AML-193 (cell line): Measurements from ENCODE around the gene SLC38A6.
A peak's percentile ranks its signal among the peaks of the same experiment; 100 is the strongest.

Experiments used
- DNase-seq, 2 experiments: peaks; one replicate each; lab custom pipeline; 2025; lab: John Stamatoyannopoulos, UW

The SLC38A6 gene

DNA sequence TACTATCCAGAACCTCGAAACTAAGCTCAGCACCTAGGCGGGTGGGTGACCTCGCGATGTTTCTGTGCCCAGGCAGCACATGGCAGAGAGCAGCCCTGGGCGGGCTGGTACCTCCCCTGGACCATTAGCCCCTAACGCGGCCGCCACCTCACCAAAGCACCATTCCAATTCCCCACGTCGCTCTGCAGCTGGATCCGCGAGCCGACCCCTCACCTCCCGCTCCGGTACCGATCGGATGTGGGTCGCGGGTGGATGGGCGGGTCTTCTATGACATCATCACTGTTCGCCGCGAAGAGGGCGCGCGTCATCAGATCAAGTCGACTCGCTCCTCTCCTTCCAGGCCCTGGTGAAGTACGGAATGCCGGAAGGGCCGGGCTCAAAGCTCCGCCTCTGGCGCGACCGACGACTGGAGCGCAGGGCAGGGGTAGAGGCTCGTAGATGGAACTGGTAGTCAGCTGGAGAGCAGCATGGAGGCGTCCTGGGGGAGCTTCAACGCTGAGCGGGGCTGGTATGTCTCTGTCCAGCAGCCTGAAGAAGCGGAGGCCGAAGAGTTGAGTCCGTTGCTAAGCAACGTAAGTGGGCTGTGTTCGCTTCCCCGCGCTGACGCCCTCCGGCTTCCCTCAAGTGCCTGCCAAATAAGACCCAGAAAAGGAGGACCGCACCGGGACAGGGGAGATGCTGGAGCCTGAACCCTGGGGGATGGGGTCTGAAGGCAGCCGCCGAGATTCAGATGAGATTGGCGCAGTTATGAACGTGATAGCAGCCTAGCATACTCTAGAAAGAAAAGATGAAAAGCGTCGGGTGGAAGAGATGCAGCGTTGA, at the start of gene SLC38A6, which contains the start of gene TRMT5:
Gene SLC38A6 (plus strand): TSS at position 435 of the 822 bp plus-strand sequence. CDS start 33 bp downstream, at position 468.
Gene TRMT5 (minus strand): TSS at position 269 of the 822 bp plus-strand sequence. CDS start 106 bp downstream, at position 163.
- DNase-seq, result peak; percentile 75

DNA sequence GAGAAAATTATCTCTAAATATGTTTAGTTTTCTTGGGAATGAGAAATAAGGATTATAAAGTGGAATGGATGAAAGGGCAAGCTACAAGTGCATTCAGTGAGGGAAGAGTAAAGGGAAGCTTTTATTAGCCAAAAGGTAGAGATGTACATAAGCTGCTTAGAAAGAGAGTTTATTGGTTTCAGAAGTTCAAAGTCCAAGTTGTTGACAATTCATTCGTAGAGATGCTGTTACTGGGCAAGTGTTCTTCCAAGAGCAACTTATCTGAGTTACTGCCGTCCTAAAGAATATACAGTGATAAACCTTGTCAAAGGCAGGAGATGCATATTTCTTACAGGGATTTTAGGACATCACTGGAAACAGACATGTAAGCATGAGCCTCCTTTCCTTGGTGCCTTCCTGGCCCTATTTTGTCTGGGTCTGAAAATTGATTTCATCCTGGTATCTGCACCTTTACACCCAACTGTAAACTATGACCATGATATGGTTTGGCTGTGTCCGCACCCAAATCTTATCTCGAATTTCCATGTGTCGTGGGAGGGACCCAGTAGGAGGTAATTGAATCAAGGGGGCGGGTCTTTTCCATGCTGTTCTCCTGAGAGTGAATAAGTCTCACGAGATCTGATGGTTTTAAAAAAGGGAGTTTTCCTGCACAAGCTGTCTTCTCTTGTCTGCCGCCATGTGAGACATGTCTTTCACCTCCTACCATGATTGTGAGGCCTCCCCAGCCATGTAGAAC, 47.0 kb upstream of the SLC38A6 start:
- no peak for DNase-seq

DNA sequence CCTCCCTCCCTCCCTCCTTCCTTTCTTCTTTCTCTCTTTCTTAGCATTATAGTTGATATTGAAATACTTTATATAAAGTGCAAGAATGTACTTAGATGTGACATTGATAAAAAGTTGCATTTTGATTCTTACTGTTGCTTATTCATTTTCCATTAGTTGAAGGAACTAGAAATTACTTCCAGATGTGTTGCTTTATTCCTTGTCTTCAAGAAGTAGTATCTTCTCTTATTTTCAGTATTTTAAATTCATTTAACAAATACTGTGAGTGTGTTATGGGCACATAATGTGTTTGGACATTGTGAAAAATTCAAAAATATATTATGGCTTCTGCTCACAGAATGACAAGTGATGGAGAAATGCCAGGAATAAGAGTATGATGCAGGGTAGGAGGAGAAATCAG, 45.7 kb upstream of the SLC38A6 start:
- DNase-seq, result no peak

DNA sequence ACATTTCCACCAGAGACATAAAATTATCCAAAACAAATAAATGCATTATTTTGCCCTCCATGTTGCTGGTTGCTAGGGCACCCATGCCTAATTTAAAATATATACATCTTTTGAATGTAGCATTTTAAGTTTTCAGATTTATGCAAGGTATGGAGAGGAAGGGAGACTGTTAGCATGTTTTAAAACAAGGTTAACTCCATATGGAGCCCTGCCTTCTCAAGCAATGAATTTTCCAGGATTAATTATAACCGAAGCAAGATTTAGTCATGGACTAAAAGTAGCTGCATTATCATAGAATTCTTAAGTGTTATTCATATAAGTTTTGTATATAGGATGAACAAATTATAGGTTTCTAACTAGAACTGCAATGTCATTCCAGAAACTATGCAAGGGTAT, 37.4 kb upstream of the SLC38A6 start:
- no peak for DNase-seq

DNA sequence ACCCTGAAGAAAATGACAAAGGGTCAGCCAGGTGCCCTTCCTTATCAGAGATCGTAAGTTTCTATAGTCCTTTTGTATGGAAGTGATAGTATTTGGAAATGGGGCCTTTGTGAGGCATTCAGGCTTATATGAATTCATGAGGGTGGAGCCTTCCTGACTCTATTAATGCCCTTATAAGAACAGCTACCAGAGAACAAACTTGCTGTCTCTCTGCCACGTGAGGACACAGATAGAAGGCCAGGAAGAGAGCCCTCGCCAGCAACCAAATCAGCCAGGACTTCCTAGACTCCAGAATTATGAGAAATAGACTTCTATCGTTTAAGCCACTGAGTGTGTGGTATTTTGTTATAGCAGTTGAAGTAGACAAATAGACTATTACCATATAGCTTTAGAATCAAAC, 36.8 kb upstream of the SLC38A6 start:
- DNase-seq, result no peak

DNA sequence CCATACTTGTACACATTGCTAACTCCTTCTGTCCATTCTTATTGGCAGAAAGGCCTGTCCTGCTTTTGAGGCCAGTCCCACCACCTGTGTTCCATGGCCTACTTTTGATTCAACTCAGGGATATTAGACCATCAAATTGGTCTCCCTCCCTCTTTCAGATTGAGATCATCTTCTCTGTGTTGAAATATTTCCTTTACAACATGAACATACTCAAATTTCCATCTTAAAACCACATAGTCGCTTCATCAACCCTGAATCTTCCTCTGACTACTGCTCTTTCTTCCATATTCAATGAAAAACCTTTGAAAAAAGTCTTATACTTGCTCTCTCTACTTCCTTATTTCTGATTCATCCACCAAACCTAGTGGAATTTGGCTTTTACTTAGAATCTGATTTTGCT, 35.1 kb upstream of the SLC38A6 start:
- DNase-seq, result peak; percentile 73 to 80

DNA sequence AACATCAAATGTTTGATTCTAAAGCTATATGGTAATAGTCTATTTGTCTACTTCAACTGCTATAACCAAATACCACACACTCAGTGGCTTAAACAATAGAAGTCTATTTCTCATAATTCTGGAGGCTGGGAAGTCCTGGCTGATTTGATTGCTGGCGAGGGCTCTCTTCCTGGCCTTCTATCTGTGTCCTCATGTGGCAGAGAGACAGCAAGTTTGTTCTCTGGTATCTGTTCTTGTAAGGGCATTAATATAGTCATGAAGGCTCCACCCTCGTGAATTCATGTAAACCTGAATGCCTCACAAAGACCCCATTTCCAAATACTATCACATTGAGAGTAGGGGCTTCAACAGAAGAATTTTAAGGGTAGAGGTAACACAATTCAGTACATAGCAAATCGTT, 34.3 kb upstream of the SLC38A6 start:
- DNase-seq, result no peak

DNA sequence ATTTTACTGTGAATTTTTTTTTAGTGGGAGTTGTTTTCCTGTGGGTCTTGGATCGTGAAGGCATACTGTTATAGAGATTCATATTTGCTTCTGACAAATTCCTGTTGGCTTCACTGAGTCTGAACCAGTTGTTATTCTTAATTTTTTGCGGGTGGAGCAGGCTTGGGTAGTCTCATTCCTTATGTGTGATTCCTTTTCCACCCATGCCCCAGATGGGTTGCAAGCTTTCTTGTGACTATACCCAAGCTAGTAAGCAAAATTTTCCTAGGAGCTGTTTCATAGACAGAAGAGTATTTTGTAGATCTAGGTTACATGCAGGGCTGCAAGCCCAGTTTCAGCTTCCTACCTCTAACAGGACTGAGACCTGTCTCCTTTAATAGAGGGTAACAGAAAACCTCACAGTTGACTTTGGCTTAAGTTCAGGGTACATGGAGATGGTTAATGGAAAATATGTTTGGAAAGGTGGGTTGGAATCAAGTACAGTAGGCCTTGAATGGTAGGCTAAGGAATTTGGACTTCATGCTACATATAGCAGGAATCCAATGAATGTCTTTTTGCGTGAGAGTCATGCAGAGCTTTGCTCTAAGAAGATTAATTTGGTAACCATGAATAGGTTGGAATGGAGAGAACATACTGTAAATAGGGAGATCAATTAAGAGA, 29.1 kb upstream of the SLC38A6 start:
- DNase-seq, result no peak

DNA sequence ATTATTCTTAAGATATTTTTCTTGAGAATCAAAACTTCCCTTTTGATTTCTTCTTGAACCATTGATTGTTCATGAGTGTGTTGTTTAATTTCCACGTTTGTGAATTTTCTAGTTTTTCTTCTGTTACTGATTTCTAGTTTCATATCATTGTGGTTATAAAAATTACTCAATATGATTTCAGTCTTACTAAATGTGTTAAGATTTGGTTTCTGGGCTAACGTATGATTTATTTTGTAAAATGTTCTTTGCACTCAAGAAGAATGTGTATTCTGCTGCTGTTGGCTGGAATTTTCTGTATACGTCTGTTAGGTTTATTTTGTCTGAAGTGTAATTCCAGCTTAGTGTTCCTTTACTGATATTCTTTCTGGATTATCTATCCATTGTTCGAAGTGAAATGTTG, 24.8 kb upstream of the SLC38A6 start:
- no peak for DNase-seq

DNA sequence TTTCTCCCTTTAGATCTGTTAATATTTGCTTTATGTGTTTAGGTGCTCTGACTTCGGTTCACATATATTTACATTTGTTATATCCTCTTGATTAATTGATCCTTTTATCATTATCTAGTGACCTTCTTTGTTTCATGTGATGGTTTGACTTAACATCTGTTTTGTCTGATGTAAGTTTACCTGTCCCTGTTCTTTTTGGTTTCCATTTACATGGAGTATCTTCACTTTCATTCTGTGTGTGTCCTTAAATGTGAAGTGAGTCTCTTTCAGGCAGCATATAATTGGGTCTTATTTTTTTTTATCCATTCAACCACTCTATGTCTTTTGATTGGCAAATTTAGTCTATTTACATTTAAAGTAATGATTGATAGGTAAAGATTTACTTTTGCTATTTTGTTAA, 24.4 kb upstream of the SLC38A6 start:
- no peak for DNase-seq

DNA sequence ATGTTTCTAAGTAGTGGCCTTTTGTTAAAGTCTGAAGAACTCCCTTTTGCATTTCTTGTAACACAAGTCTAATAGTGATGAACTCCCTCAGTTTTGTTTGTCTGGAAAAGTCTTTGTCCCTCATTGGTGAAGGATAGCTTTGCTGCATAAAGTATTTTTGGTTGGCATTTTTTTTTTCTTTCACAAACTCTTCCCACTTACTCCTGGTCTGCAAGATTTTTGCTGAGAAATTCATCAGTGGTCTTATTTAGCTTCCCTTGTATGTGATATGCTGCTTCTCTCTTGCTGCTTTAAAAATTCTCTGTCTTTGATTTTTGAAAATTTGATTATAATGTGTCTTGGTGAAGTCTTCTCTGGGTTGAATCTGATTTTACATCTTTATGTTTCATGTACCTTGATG, 22.9 kb upstream of the SLC38A6 start:
- DNase-seq, result no peak

DNA sequence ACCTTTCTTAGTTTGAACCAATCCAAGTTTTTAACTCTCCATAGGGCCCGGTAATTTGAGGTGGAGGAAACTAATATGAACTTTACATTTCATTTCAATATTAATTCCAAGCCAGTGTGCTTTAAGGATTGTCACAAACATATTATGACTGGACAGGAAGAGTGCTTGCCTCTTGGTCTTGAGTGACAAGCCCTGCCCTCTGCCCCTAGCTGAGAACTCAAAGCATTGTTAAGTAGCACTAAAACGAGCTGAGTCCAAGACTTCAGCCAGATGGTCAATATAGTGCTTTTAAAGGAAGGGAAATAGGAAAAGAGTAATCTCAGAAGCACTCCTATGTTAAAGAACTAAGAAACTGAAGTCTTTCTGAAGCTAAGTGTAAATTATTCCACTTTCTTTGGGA, 17.3 kb upstream of the SLC38A6 start:
- DNase-seq, result no peak

DNA sequence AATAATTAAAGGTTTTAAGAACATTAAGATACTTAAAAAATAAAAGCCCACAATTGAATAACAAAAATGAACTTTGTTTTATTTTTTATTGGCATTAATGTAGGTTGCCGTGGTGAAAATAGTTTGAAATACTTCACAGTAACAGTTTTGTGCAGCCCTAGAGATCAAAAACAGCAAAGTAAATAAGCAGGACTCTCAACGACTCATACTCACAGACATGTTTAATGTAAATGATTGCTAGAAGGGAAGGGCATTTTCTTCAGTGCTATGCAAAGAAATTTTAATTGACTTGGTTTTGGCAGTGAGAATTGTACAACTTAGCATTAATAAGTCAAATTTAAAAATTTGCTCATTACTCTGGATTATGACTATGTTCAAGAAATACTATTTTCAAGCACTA, 16.1 kb upstream of the SLC38A6 start:
- no peak for DNase-seq

DNA sequence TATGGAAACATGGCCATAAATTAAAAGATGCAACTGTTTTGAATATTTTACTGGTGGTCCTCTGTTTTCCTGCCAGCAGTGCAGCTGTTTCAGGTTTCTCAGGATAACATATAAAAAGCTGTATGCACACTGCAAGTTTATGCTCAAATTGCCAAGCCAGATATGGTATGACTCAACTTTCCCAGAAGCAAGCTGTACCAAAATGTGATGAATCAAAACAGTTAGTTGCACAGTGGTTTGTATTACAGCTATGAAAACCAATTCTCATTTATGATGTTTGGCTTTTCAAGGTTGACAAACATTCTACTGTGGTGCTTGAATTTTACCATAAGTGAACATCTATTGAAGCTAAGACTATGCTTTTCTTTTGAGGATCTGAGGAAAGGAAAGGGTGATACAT, 15.6 kb upstream of the SLC38A6 start:
- DNase-seq, result no peak

DNA sequence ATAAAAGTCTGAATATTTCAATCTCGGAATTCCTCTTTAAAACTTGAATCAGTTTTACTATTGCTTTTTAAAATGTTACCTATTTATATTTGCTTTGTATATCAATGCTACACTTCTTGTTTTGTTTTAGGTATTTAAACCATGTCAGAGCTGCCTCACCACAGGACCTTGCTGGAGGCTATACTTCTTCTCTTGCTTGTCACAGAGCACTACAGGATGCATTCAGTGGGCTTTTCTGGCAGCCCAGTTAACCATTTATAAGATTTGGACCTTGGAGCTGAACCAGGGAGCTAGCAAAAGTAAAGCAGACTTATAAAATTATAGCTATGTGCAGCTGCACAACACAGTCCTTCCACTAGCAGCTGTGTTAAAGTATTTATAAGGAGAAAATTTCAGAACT, 12.9 kb upstream of the SLC38A6 start:
- no peak for DNase-seq

DNA sequence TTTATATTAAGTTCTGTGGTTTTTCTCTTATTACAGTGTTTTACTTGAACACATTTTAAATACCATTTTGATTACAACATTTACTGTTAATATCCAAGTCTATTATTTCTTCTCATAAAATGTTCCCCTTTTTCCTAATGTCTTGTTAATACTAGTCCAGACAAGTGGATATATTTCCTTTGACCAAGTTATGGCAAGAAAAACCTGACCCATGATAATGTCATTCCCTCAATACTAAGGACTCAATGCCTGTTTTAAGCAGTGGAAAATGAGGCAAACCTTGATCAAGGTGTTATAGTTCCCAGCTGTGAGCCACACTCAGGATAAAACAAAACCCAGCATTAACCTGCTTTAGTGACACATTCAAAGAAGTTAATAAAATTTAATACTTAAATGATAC, 12.4 kb upstream of the SLC38A6 start:
- no peak for DNase-seq

DNA sequence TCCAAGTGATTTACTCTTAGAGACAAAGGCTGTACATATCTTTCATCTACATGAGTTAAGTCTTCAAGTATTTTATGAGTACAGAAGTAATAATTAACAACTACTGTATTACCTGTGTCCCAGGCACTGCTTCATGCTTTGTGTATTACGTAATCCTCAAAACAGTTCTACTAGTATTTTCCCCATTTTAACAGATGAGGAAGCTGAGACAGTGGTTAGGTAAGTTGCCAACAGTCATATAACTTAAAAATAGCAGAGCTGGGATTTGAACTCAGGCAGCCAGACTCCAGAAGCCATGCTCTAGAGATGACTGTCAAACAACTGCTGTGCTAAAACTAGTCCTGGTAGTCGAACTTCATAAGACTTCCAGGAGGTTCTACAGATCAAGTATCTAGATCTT, 10.9 kb upstream of the SLC38A6 start:
- peak; percentile 29 to 45 for DNase-seq

DNA sequence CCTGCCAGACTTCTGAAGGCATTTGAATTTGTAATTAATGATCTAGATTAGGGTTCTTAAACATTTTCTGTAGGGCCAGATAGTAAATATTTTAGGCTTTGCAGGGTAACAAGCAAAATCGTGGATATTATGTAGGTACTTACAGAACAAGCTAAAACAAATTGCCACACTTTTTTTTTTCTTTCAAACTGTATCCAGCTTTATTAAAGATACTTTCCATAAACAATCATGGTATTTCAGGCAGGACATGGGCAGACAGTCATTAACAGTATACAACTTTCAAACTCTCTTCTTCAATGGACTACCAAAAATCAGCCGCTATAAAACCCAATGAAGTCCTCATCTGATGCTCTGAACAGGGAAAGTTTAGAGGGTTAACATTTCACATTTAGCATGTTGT, 9.8 kb upstream of the SLC38A6 start:
- DNase-seq, result no peak

DNA sequence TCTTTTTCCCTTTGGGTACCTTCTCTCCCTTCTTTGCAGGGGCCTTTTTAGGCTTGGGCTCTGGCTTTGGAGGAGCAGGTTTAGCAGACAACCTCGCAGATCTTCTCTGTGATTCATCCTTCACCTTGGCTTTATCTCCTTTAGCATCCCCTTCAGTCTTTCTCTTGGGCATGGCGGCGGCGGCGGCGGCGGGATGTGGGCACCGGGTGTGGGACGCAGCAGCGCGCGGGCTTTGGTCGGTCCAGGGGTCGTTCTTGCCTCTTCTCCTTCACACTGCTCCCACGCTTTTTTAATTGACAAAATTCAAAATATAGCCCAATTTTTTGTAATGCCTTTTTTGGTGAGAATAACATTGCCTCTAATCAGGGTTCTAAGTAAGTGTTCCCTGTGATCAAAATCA, 8.8 kb upstream of the SLC38A6 start:
- no peak for DNase-seq

DNA sequence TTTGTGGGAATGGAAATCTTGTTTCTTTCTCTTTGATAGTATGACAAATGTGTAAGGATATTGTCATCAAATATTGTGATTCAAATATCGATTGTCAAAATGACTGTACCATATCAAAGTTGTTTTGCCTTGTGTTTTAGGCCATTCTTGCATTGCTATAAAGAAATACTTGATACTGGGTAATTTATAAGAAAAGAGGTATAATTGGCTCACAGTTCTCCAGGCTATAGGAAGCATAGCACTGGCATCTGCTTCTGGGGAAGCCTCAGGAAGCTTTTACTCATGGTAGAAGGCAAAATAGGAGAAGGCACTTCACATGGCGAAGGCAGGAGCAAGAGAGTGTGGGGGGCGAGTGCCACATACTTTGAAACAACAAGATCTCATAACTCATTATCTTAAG, 8.0 kb upstream of the SLC38A6 start:
- no peak for DNase-seq

DNA sequence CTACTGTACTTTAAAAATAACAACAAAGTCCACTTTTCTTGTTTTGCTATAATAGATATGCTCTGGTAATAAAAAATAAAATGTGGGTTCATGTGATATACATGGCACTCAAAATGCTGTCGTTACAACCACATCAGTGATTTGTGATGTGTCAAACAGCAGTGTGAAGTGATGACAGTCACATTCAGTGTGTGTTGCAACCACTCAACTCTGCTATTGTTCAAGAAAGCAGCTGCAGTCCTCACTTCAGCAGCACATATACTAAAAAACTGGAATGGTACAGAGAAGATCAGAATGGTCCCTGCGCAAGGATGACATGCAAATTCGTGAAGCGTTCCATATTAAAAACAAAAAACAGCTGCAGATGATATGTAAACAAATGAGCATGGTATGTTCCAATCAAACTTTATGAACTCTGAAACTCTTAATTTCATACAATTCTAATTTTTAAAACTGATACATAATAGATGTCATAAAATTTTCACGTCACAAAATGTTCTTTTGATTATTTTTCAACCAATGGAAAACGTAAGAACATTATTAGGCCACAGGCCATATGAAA, 6.9 kb upstream of the SLC38A6 start:
- DNase-seq, result no peak

DNA sequence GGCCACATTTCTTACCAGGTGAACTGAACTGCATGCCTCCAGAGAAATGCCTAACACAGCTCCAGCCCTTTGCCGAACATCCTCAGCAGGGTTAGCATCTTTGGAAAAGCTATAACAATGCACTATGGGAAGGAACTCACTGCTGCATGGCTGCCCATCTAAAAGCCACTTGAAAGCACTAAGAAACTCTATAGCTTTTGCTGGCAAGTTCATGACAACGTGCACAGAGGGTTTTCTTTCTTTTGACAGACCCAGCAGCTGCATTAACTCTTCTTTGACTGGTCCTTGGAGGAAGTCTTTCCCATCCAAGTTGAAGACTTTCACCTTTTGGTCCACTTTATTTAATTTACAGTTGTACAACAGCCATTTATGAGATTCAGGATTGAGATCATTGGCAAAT, 5.5 kb upstream of the SLC38A6 start:
- DNase-seq, result no peak

DNA sequence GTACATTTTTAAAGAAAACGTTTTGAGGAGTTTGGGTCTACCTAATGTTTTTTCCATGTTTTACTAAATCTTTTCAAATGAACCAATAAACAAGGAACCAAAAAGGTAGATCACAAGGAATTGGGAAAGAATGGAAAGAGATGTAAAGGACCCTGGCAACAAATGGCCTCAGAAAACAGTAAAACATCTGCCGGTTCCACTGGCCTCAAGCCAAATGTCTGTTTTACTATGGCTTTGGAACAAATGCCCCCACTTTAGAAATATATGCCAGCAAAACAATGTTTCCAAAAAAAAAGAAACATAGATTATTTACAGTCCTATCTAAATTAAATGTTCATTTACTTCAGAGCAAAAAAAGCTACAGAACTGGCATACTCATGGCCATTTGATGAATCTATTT, 3.2 kb upstream of the SLC38A6 start:
- DNase-seq, result no peak
